C4-2B (cell line): ENCODE data around the gene LPP.

ENCODE experiments used
- CTCF ChIP-seq: fragments of 450-650 bp; conservative IDR thresholded peaks from 2 replicates; pipeline ENCODE4 v1.5.1; 2017; ENCODE audit warnings: mild to moderate bottlenecking
- ZFX ChIP-seq: fragments of 450-650 bp; IDR thresholded peaks from 2 replicates; pipeline ENCODE4 v1.6.1; 2017

- no peak for TF ChIP-seq CTCF
- TF ChIP-seq ZFX, result no peak
Measured at GRCh38 chr3:188646592-188646991, 492.6 kb downstream of the LPP start.
